Brain pericyte (primary cell): ENCODE results near the gene EPB41.
"Not testable (repeated sequence)": the region's sequence is repeated elsewhere in the genome, so short reads cannot be mapped to it uniquely, and the experiment has no call there.

Source experiments
- DNase-seq: peaks from one replicate; pipeline ENCODE4 v3.0.0-alpha.2; 2012; ENCODE audit warnings: low read depth, low spot score

The EPB41 gene

DNA sequence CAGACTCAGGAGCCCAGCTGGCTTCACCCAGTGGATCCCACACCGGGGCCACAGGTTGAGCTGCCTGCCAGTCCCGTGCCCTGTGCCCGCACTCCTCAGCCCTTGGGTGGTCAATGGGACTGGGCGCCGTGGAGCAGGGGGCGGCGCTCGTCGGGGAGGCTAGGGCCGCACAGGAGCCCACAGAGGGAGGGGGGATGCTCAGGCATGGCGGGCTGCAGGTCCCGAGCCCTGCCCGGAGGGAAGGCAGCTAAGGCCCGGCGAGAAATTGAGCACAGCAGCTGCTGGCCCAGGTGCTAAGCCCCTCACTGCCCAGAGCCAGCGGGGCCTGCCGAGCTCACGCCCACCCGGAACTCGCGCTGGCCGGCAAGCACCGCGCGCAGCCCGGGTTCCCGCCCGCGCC is 216.7 kb downstream of the EPB41 start:
- not testable (repeated sequence) for DNase-seq

DNA sequence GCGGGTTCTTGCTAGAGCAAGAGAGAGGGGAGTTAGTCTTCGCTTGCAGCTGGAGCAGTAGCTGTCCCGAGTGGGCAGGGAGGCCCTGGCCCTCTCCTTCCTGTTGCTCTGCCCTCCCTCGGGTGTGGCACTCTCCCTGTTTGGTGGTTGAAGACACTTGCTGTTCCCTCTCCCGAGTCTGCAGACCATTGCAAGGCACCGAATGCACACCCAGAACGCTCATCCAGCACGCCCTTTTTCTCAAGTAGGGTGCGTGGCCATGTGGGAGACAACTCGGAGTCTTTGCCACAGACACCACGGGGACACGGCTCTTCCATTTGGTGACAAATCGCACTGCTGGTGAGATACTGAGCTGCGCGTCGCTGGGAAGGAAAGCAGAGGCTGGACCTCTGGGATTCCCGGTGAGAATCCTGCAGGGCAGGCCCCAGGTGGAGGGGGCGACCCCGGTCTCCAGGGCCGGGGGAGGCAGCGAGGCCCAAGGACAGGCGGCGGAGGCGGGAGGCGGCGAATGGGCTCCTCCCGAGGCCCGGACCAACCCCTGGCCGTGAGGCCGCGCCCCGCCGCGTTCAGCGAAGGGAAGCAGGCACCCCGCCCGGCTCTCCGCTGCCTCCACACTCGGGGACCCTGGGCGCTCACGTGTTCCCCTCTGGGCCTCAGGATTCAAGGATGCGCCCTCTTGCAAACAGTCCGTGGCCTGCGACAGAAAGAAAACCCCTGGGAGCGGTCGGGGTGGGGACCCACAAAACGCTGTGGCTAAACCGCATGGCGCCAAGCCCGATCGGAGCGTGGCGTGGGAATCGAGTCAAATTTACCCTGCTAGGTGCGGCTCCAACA is 219.7 kb downstream of the EPB41 start:
- no peak for DNase-seq

DNA sequence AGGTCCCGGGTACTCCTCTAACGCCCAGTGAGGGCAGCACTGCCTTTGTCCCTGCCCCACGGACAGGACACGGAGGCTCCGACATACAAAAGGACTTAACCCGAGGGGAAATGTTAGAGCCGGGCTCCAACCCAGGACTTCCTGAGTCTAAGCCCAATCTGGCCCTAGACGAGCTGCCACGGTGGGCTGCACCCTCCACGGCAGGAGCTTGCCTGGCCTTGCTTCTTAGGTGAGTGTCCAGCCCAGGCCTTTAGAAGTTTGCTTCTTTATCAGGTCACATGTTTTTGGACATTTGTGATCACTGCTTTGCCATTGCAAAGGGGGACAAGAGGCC is 220.3 kb downstream of the EPB41 start:
- DNase-seq: no peak

DNA sequence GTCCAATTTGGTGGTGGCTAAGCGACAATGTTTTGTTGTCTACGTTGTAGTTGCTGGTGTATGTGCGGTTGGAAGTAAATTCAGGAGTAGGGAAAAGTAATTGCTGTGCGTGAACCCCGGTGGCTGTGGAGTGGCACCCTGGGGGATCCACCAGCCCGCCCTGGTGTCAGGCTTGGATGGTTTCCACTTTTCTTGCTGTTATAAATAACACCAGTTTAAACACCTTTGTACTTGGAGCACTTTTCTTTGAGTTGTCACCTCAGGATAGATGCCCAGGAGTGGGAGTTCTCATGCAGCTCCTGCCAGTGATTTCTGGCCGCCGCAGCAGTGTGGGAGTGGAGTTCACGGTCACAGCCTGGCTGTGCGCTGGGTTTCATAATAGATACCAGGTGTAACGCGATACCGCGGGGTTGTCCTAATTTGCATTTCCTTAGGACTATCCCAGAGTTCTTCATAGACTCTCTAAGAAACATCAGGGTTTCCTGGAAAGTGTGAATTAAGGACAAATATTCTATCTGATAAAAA is 222.1 kb downstream of the EPB41 start:
- DNase-seq: no peak

- no peak for DNase-seq
Measured at GRCh38 chr1:29142714-29143113, 228.3 kb downstream of the EPB41 start.

- DNase-seq: no peak
Measured at GRCh38 chr1:29144178-29144577, 229.8 kb downstream of the EPB41 start.

GRCh38 chr1:29145739-29146437 is 231.5 kb downstream of the EPB41 start:
- no peak for DNase-seq

- DNase-seq: no peak
Measured at GRCh38 chr1:29148656-29149491, 234.5 kb downstream of the EPB41 start.

- not testable (repeated sequence) for DNase-seq
Measured at GRCh38 chr1:29150346-29150745, 236.0 kb downstream of the EPB41 start.

DNA sequence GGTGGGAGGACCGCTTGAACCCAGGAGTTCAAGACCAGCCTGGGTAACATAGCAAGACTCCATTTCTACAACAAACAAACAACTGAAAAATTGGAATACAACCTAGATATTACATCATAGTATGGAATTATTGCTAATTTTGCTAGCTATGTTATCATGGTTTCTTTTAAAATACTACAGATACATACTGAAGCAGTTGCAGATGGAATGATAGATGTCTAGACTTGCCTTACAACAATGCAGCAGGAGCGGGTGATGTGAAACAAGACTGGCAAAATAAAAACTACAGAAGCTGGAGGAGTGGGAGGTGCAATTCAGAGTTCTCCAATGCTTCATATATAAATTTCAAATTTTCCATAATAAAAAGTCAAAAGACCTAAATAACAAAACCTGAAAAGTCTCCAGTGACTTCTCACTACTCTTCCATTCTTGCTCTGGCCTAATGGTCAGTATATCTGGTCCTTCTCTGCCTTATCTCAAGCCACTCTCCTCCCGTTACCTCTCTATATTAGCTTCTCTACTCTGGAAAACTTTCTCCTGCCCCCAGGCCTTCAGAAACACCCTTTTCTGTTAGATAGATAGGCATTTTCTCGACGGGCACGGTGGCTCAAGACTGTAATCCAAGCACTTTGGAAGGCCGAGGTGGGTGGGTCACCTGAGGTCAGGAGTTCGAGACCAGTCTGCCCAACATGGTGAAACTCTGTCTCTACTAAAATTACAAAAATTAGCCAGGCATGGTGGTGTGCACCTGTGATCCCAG is 237.9 kb downstream of the EPB41 start:
- DNase-seq: no peak

GRCh38 chr1:29156543-29157268 is 242.3 kb downstream of the EPB41 start:
- no peak for DNase-seq

DNA sequence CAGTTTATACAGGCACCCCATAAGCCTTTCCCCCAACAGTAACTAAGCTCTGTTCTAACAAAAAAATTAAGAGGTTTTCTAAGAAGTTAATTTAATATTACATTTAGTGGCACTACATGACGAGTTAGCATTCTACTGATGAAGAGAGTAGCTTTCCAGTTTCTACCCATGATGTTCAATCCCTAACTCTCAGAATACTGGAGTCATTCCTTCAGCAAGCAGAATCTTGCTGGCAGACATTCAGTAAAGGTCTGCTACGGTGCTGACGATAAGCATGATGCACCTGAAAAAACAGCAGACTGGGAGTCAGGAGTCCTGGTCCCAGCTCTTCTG is 242.9 kb downstream of the EPB41 start:
- DNase-seq: no peak

DNA sequence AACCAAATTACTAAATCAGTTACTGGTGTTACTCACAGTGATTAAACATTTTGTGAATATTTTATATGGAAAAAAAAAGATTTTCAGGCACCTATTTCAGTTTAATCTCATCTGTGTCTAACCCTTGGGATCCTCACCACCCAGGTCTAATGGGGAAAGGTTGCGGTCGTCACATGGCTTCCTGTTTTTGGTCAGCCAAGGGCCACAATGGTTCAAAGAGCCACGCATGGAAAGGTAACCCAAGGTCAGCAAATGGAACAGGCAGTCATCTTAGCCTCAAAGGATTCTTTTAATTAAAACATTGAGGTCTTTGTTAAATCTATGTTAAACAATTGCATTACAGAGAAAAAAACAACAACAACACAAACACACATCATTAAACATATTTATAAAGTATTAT is 245.4 kb downstream of the EPB41 start:
- no peak for DNase-seq

- DNase-seq: no peak
Measured at GRCh38 chr1:29162025-29162424, 247.7 kb downstream of the EPB41 start.

- no peak for DNase-seq
Measured at GRCh38 chr1:29162476-29163138, 248.2 kb downstream of the EPB41 start.

DNA sequence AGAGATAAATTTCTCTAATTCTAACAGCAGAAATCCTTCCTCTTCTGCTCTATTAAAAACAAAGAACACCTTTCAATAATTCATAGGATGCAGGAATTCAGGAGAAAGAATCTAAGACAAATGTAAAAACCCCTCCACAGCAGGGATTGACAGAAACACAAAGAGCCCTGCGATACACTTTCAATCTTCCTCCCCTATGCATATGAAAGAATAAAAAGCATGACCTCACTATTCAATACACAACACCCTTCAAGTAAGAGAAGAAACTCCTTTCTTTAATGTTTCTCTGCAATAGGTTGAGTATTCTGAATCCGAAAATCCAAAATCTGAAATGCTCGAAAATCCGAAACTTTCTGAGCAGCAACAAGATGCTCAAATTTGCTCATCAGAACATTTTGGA is 250.2 kb downstream of the EPB41 start:
- DNase-seq: no peak

DNA sequence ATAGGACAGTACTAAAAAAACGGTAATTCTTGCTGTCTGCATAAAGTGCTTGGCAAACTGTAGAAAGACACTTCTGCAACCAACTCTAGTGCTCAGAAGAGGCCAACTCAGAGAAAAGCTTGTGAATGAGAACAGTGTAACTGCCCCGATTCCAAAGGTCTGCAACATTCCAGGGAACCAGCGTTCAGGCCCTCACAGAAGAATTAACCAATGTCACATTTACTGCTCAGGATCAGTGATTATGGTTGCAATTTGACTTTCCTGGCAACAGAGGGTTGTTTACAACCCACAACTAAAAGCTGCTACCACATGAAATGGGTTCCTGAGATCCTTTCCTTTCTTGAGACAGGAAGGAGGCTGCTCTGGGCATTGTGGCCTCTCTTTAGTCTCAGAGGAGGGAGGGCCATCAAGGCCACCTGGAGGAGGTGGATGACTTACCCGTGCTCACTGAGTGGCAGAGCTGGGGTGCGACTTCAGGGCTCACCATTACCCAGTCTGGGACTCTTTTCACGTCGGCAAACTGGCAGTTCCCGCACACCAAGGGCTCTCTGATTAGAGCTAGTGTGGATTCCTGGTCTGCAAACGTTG is 252.0 kb downstream of the EPB41 start:
- no peak for DNase-seq

DNA sequence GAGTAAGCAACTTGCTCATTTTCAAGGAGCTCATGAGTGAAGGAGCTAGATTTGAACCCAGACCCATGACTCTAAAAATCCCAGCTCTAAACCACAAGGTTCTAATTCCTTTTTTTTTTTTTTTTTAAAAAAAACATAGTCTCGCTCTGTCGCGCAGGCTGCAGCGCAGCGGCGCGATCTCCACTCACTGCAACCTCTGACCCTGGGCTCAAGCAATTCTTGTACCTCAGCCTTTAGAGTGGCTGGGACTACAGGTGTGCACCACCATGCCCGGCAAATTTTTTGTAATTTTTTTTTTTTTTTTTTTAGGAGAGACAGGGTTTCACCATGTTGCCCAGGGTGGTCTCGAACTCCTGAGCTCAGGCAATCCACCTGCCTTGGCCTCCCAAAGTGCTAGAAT is 253.5 kb downstream of the EPB41 start:
- DNase-seq: no peak
